ENCODE measurements around the gene ATP6V1B1. TPM values are rescaled to one million over a fixed set of nuclear protein-coding genes. Genes with fewer than 3 reads are reported as not detected.

Gene ATP6V1B1
- total RNA-seq, 1 donor from 2014 or later: not detected

DNA sequence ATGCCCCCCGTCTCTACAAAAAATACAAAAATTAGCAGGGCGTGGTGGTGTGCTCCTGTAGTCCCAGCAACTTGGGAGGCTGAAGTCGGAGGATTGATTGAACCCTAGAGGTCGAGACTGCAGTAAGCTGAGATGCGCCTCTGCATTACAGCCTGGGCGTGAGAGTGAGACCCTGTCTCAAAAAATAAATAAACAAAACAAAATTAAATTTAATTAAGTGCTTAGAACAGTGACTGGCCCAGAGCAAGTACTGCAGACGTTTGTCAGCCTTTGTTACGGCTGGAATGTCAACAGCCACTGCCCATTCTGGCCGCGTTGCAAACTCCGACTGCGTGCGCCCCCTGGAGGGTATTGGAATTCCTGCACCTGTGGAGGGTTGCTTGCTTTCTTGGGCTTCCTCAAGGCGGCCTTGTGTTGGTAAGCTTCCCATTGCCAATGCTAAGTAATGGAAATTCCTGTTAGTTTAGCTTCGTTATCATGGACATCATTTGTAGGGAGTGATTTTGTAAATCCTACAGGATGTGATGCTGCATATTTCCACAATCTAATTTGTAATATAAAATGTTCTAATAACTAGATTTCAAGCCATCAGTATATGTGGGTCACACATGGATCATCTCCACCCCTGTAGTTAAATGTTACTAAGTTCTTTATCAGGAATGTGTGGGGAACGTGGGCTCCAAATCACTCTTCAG lies 15.9 kb upstream of the ATP6V1B1 start:
- H3K4me1 ChIP-seq: no peaks in the 10 kb centered on the region
- H3K4me3 ChIP-seq: no peak overlapping the region
- DNase-seq (ENCODE audit: extremely low spot score in 2 of 2): no peak
- intact Hi-C loops (cut with DNase I): no loop called here
- no peak overlapping the region for H3K27ac ChIP-seq
- H3K9me3 ChIP-seq: no peaks in the 10 kb centered on the region
- H3K36me3 ChIP-seq: no peaks in the 10 kb centered on the region
- TF ChIP-seq, protein P1, sequence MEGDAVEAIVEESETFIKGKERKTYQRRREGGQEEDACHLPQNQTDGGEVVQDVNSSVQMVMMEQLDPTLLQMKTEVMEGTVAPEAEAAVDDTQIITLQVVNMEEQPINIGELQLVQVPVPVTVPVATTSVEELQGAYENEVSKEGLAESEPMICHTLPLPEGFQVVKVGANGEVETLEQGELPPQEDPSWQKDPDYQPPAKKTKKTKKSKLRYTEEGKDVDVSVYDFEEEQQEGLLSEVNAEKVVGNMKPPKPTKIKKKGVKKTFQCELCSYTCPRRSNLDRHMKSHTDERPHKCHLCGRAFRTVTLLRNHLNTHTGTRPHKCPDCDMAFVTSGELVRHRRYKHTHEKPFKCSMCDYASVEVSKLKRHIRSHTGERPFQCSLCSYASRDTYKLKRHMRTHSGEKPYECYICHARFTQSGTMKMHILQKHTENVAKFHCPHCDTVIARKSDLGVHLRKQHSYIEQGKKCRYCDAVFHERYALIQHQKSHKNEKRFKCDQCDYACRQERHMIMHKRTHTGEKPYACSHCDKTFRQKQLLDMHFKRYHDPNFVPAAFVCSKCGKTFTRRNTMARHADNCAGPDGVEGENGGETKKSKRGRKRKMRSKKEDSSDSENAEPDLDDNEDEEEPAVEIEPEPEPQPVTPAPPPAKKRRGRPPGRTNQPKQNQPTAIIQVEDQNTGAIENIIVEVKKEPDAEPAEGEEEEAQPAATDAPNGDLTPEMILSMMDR (IDR thresholded peaks at IDR 0.05): peak; percentile 53 to 66 (median 56)
- TF ChIP-seq POLR2A (IDR thresholded peaks at IDR 0.05): no peak
- TF ChIP-seq POLR2AphosphoS5 (IDR thresholded peaks at IDR 0.05; ENCODE audit: insufficient read depth in 1 of 2, low read depth in 1 of 2): no peak
- H3K27me3 ChIP-seq: no peaks in the 10 kb centered on the region

DNA sequence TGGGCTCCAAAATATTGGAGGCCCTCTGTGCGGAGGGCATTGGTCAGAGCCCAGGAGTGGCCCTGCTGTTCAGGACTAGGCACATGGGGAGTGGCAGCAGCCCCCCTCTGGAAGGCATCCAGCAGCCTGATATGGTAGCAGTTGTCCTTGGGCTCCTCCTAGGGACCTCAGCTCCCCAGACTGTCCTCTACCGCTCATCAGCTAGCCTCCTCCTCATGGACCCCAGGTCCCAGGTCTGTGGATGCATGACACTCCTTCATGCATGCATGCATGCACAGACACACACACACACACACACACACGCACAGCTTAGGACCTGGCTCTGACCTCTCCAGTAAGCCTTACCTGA lies 15.4 kb upstream of the ATP6V1B1 start:
- intact Hi-C loops (cut with DNase I): no loop called here

DNA sequence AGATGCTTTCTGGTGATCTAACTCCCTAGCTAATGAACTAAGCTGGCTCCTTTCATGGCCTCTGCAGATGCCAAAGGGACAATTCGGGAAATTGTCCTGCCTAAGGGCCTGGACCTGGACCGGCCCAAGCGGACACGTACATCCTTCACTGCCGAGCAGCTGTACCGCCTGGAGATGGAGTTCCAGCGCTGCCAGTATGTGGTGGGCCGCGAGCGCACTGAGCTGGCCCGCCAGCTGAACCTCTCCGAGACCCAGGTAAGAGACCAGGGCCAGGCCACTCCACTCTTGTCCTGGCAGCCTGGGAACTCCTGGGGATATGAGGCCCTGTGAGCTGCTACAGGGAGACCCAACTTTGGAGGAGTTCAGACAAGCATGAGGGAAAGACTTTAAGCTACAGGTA lies 14.7 kb upstream of the ATP6V1B1 start:
- no peaks in the 10 kb centered on the region for H3K36me3 ChIP-seq
- TF ChIP-seq, protein P1 (IDR thresholded peaks at IDR 0.05): no peak
- TF ChIP-seq POLR2A (IDR thresholded peaks at IDR 0.05): no peak
- TF ChIP-seq POLR2AphosphoS5 (IDR thresholded peaks at IDR 0.05; ENCODE audit: insufficient read depth in 1 of 2, low read depth in 1 of 2): no peak
- no peaks in the 10 kb centered on the region for H3K4me1 ChIP-seq
- no peaks in the 10 kb centered on the region for H3K27me3 ChIP-seq
- intact Hi-C loops (cut with DNase I): no loop called here
- H3K27ac ChIP-seq: no peak overlapping the region
- DNase-seq (ENCODE audit: extremely low spot score in 2 of 2): peak in 1 of 2 donors; percentile 40
- H3K4me3 ChIP-seq: no peak overlapping the region
- H3K9me3 ChIP-seq: no peaks in the 10 kb centered on the region

More for the DNA sequence above, 15.4 kb upstream of the ATP6V1B1 start:
- peak in 1 of 2 donors; percentile 82 for DNase-seq (ENCODE audit: extremely low spot score in 2 of 2)
- Histone ChIP-seq H3K4me1 (no peaks in the 10 kb centered on the region), H3K36me3 (no peaks in the 10 kb centered on the region), H3K4me3 (no peak overlapping the region), H3K9me3 (no peaks in the 10 kb centered on the region), H3K27me3 (no peaks in the 10 kb centered on the region), H3K27ac (no peak overlapping the region)
- TF ChIP-seq, protein P1 (IDR thresholded peaks at IDR 0.05): no peak
- TF ChIP-seq POLR2AphosphoS5 (IDR thresholded peaks at IDR 0.05; ENCODE audit: insufficient read depth in 1 of 2, low read depth in 1 of 2) (no peak), POLR2A (IDR thresholded peaks at IDR 0.05) (no peak)

DNA sequence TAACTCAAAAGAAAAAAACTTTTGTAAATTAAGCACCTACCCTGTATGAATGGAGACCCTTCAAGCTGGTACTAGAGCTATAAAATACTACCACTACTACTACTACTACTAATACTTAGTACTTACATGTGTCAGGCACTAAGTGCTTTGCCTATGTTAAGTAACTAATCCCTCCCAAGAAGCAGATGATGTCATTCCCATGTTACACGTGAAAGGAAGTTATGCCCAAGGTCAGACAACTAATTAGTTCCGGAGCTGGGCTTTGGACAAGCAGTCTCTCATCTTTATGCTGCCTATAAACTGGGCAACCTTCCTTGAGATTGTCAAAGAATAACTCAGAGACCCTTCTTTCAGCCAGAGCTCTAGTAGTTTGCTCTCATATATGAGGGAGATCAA lies 13.9 kb upstream of the ATP6V1B1 start:
- intact Hi-C loops (cut with DNase I): no loop called here
- no peaks in the 10 kb centered on the region for H3K36me3 ChIP-seq
- no peaks in the 10 kb centered on the region for H3K4me1 ChIP-seq
- TF ChIP-seq POLR2AphosphoS5 (IDR thresholded peaks at IDR 0.05; ENCODE audit: insufficient read depth in 1 of 2, low read depth in 1 of 2): no peak
- no peaks in the 10 kb centered on the region for H3K27me3 ChIP-seq
- no peaks in the 10 kb centered on the region for H3K9me3 ChIP-seq
- no peak overlapping the region for H3K4me3 ChIP-seq
- no peak overlapping the region for H3K27ac ChIP-seq
- no peak for DNase-seq (ENCODE audit: extremely low spot score in 2 of 2)

DNA sequence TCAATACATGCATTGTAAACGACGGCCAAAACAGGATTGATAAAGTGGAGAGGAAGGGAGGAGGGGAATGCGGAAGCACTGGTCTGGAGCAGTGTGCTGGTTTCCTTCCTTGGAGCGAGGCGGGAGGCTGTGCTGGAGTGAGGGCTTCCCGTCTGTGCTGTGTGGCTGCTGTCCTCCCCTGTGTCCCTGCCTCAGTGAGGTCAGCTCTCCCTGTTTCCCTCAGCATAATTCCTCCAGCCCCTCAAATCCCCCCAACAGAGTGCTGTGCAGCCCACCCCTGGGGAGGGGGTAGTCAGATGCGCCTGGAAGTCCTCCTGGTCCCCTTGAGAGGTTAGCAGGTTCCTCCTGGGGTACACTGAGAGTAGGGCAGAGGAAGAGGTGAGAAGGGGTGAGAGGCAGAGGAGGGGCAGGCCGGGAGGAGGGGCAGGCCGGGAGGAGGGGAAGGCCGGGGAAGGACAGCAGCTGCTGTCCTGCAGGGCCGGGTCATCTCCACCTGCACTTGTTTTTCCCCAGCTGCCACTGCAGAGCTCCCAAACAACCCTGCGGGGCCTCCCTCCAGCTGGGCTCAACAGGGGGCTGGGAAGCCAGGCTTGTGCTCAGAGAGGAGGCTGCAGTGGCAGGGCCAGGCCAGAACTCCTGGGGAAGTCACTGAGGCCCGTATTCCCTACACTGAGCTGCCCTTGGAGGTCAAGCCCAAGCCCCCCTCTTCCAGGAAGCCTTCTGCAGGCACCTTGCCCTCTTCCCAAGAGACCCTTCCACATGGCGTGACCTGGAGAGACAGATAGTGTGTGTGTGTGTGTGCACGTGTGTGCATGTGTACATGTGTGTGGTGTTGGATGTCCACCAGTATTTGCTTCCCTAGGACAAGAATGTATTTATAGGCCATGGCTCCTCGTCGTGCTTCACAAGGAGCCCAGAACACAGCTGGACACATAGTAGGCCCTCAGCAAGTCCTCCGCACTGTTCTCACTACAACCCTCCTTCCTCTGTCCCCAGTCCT lies 13.2 kb upstream of the ATP6V1B1 start:
- Histone ChIP-seq H3K4me3 (no peak overlapping the region), H3K4me1 (no peaks in the 10 kb centered on the region), H3K36me3 (no peaks in the 10 kb centered on the region), H3K27ac (no peak overlapping the region), H3K27me3 (no peaks in the 10 kb centered on the region), H3K9me3 (no peaks in the 10 kb centered on the region)
- DNase-seq (ENCODE audit: extremely low spot score in 2 of 2): peak in 1 of 2 donors; percentile 94
- TF ChIP-seq POLR2A (IDR thresholded peaks at IDR 0.05) (no peak), POLR2AphosphoS5 (IDR thresholded peaks at IDR 0.05; ENCODE audit: insufficient read depth in 1 of 2, low read depth in 1 of 2) (no peak)
- TF ChIP-seq, protein P1 (IDR thresholded peaks at IDR 0.05): no peak
- intact Hi-C loops (cut with DNase I): no loop called here
